Right hindlimb (tissue), 1 donor: ENCODE data around the gene TYW5.
A peak's percentile ranks its signal among the peaks of the same experiment; 100 is the strongest.

Experiments
- DNase-seq: peaks from one replicate; pipeline ENCODE4 v3.0.0-alpha.2; 2018

TYW5 gene

DNA sequence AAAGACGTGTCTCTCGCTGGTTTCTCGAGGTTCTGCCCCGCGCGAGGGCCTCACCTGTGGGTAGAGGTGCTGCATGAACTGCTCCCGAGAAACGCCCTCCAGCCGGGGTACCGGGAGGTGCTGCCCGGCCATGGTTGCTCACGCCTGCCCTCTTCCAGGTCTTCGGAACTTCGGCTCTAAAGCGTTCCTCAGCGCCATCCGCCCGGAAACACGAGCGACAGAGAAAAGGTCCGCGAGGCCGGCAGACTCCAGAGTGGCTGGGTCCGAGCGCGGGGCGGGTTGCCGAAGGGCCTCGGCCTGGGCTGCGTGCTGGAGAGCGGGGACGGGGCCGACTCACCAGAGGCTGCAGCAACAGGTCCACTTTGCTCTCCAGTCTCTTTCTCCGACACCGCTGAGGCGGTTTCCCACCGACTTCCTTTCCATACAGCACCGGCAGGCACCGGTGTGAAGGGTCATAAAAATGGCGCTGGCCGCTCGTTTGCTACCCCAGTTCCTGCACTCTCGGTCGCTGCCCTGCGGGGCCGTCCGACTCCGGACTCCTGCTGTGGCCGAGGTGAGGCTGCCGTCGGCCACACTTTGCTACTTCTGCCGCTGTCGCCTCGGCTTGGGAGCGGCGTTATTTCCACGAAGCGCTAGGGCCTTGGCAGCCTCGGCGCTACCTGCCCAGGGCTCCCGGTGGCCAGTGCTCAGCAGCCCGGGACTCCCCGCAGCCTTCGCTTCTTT lies at the start of gene TYW5, which contains the start of gene MAIP1:
TYW5 (minus strand) TSS at position 153 of the 723 bp plus-strand sequence; CDS start at position 132, 21 bp downstream.
MAIP1 (plus strand) TSS at position 244 of the 723 bp plus-strand sequence; CDS start at position 461, 217 bp downstream.
- peak; percentile 89 for DNase-seq

- DNase-seq, result no peak
Measured at GRCh38 chr2:200003444-200003843, 48.2 kb upstream of the TYW5 start.

DNA sequence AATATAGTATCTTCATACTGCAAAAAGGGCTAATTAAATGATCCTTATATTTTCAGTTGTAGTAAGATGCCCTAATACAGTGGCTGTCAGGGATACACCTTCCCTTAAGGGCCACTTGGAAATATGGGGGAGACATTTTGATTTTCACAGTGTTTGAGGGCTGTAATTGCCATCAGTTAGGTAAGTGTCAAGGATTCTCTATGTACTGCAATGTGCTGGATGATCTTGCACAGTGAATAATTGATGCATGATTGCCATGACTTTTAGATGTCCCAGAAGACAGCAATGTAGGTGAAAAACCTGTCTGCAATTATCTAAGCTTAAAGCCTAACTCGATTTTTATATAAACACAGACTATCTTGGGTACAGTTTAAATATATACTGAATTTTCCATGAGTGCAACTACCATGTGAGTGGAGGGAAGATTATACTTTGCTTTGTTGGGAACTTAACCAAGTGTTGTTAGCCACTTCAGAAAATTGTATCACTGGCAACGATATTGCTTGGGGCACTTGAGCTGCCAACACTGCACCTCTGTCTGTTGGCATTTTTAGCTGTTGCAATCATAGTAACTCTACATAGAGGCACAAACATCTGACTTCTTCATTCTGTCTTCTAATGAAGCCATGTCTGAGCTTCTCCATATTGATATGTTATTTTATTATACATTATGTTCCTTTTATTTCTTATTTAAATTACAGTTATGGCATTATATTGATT lies 45.3 kb upstream of the TYW5 start:
- no peak for DNase-seq

DNA sequence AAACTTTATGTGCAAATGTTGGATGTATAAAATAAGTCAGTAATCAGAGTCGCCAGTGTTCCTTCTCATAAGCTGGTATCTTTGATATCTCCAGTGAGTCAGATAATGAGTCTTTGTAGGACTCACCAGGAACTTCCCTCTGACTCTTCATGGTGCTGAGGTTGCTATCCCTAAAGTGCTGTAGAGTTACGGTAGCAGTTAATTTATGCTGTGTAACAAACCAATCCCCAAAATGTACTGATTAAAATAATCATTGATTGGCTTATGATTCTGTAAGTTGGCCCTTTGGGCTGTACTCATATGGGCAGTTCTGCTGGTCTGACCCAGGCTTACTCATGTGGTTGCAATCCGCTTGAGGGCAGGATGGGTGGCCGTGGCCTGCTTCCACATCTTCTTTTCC lies 43.9 kb upstream of the TYW5 start:
- DNase-seq, result no peak

DNA sequence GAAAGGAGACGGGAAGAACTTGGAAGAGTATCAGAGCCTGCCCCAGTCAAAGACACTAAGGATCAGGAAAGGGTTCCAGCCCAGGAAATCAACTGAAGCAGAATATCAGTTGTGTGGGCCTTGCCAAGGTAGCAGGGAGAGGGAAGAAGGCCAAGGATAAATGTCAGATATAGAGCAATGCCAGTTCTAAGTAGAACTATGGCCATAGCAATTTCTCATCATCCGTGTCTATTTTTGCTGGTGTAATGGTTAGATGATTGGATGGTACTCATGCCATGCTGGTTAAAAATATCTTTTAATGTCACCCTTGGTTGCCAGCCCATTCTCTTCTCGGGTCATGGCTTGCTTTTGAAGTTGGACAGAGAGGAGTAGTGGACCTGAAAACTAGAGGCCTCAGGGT lies 42.0 kb upstream of the TYW5 start:
- no peak for DNase-seq

DNA sequence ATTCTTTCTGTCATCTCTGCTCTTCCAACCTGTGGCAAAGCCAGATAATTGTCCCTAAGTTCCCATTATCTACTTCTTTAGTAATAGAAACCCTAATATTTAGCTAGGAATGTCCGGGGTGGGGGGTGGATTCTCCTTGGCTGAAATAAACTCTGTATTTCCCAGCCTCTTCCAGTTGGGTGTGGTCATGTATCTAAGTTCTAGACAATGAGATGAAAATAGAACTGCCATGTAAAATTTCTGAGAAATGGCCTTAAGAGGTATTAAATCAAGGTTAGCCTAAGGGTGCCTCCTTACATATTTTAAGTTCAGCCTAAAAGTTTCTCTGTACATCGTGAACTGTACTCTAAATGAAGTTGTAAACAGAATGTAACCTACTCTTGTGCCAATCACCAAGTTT lies 39.6 kb upstream of the TYW5 start:
- no peak for DNase-seq

DNA sequence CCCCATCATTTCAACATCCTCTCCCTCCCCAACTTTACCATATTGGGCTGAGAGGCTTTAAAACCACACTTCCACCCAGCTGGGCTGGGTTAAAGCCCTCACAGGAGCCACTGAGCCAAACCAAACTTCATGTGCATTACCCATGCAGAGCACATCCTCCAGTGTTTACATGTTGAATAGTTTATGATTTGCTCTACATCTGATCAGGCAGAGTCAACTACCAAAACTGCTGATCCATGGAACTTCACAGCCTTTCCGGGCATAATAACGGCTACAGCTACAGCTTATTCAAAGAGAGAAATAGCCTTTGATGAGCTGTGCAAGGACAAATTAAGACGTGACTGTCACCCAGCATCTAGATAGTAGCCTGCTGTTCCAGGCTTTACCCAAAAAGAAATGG lies 39.1 kb upstream of the TYW5 start:
- no peak for DNase-seq

DNA sequence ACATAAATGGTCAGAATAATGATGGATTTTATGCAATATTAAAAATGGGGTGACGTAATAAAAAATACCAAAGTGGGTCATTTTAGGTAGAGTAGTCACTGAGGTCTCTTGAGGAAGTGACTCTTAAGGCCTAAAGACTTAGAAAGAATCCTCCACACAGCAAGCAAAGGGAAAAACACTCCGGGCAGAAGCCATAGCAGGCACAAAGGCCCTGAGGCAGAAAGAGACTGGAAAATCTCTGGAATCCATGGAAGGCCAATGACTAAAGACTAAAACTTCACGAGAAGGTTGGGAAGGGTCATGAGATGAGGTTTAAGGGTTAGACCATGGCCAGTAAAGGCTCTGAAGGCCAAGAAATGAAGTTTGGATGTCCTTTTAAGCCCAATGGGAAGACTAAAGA lies 37.0 kb upstream of the TYW5 start:
- no peak for DNase-seq

- DNase-seq, result no peak
Measured at GRCh38 chr2:199991691-199992090, 36.4 kb upstream of the TYW5 start.

DNA sequence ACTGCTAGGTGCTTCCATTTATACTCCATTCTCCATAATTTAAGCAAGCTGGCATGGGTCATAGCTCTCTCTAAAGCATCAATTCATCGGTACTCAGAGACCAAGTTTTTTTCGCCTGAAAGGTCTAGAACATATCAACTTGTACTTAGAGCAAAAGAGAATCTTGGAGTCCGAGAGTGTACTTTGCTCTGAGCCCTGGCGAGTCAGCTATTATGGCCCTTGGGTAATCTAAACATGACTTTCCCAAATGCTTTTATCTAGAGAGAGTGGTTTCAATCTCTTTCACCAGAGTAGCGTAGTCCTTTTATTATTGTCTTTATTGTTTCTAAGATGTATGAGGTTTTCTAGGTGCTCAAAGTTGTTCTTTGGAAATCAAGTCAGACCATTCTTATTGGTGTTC lies 34.5 kb upstream of the TYW5 start:
- DNase-seq, result no peak

GRCh38 chr2:199988151-199988550 lies 32.9 kb upstream of the TYW5 start:
- DNase-seq, result peak; percentile 74

DNA sequence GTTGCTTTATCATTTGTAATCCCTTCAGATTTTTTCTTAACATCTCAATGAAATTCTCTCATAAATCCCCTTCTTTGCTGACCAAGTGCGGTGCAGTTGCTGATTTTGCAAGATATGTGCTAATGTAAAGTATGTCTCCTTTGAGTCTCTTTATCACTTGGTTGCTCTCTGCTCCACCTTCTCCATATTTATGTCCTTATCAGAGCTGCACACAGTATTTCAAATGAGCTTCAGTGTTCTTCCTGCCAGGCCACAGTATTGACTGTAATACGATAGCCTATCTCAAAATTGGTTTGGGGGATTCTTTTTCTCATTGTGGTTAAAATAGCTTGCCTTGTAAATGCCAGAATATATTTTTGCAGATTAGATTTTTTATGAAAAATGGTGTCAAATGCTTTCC lies 32.3 kb upstream of the TYW5 start:
- DNase-seq, result no peak

DNA sequence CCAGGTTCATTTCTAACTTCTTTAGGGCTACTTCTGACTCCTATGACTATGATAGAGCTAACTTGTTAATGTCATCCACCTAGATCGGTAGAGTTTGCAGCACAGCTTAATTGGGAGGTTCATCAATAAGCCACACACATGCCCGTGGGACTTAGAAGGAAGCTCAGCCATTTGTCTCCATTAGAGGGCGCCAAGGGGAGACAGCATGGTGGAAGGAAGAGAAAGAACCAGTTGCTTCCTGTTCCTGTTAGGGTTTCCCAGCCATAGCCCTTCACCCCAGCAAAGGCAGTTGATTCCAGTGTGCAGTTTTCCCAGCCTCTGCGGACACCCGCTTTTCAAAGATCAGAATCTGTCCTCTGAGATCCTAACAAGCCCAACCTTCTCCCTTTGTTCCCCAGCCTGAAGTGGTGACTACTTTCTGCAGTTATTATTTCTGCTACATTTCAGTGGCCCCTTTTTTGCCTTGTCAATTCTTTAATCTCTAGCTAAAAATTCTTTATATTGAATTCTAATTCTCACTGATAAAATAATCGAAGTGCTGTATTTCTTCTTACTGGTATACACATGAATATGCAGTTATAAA lies 30.4 kb upstream of the TYW5 start:
- DNase-seq, result peak; percentile 62

GRCh38 chr2:199984755-199985154 lies 29.5 kb upstream of the TYW5 start:
- DNase-seq, result no peak

DNA sequence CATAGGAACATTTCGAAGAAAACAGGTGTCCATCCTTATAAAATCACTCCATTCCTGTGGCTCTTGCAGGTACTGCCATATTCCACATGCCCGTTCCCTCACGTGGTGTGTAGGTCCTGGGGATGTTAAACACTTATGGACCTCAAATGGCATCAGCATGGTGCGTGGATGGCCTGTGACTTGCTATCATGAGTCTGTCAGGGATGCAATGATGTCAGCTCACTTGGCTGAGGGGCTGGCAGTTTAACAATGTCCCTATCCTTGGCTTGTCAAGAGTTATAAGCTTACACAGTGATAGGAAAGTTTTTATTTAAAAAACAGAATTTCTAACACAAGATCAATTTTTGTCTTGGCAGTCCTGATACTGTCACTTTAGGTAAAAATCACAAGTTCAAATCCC lies 28.9 kb upstream of the TYW5 start:
- DNase-seq, result no peak

GRCh38 chr2:199983534-199983933 lies 28.2 kb upstream of the TYW5 start:
- no peak for DNase-seq

DNA sequence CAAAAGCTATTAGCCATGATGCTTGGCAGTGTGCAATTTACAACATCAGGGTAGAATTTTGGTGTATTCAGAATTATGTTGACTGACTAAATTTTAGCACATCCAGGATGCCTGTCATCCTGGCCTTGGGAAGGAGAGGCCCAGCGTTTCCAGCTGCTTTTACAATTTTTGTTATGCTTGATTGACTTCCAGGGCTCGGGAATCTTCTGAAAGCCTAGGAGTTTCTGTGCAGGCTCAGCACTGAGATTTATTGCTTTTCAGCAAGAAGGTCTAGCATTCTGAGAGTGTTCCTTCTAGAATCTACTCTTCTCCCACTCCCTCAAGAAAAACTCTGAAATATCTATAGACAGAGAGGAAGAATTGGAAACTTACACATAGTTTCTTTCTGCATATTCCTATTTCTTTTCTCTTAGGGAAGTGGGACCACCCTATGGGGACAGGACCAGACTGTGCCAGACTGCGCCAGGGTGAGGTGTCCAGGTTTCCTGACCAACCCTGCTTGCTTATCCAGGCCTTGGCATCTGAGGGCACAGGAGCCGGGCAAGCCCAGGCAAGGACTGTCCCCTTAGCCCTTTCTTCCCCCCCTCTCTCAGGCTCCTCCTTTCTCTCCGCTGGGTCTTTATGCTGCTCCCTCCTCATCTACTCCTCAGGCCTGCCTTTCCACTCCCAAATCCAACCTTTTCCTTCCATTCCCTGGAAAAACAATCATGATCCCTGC lies 27.0 kb upstream of the TYW5 start:
- DNase-seq, result no peak

- peak; percentile 91 for DNase-seq
Measured at GRCh38 chr2:199979832-199980628, 24.7 kb upstream of the TYW5 start.

DNA sequence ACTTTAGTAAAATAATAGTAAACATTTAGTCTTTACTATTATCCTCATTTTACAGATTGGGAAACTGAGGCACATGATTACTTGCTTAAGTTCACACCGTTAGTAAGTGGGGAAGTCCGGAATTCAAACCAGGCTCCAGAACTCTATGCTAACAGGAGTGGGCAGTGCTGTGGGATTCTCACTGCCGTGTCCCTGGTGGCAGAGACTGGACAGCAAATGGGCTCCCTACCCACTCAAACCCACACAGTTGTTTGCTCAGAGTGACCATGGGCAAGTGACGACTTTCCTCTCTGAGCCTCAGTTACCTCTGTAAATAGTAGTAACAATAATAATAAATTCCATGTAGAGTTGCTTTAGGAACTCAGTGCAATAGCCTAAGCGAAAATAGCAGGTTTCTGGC lies 24.1 kb upstream of the TYW5 start:
- no peak for DNase-seq

DNA sequence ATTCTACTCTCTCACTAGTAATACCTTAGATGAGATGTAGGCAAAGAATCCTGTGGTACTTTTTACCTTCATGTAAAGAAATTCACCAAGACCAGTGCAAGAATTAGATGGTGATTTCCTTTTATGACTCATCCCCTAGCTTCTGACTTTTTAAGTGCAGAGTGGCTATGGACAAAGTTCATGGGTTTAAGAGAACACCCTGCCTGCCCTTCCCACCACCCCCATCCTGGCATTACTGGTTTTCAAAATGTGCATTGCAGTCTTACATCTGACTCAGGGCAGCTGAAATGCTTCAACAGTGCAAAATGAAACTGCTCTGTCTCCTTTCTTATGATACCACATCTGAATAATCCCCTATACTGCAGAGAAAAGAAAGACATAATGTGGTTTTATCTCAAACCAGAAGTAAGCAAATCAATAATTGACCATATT lies 22.7 kb upstream of the TYW5 start:
- no peak for DNase-seq

GRCh38 chr2:199975273-199975895 lies 20.1 kb upstream of the TYW5 start:
- no peak for DNase-seq

DNA sequence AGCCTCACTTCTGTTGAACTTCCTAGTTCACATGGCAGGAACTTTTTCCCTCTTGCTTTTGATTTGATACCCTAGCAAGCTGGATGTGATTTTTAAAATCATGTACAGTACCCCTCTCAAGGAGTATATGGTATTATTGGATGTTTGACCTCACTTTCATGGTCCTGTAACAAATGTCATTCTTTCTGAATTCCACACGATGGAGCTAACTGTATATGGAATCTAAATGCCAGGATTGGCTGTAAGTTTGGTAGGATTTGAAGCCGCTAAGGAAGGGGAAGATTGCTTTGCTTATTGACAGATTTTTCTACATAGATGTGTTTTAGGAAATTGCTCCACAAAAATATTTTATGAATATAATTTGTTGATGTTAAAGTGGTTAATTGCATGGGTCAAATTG lies 18.4 kb upstream of the TYW5 start:
- DNase-seq, result no peak
